H1 (cell line): ENCODE data around the gene NOC4L. TPM values are rescaled to one million over a fixed set of nuclear protein-coding genes. Genes with fewer than 3 reads are reported as not detected.

Experiments used
- CTCF ChIA-PET: fragments of 300-600 bp; sonication (Branson Sonifier 250); formaldehyde crosslinking; loops from one replicate; lab custom pipeline; 2021; ENCODE audit not compliant: partially characterized antibody; lab: Charles Lee
- POLR2A ChIA-PET: fragments of 300-600 bp; sonication (Branson Sonifier 250); formaldehyde crosslinking; loops from one replicate; lab custom pipeline; 2021; ENCODE audit warnings: inconsistent platforms; ENCODE audit not compliant: partially characterized antibody; lab: Charles Lee
- DNase-seq, 2 experiments: peaks; one replicate each; pipeline versions ENCODE4 v3.0.0 to v3.0.0-alpha.2; 2010 to 2022; ENCODE audit warnings: low spot score in 2 of 2, low read depth in 1 of 2, mixed read lengths in 1 of 2
- FAIRE-seq: peaks from 2 replicates; lab custom pipeline; 2011; peaks lifted over from hg19 to GRCh38; lab: Jason Lieb, UNC
- H2AFZ ChIP-seq: 2 replicates; pipeline ENCODE4 v1.8.1; 2012; ENCODE audit warnings: low read length, inconsistent platforms
- H2AK5ac ChIP-seq: 2 replicates; pipeline ENCODE4 v1.6.1; 2013; ENCODE audit warnings: low read depth, low read length
- H2BK120ac ChIP-seq: replicated peaks from 2 replicates; pipeline ENCODE3; 2013; ENCODE audit warnings: low read depth, low read length, inconsistent platforms
- H2BK12ac ChIP-seq: 2 replicates; pipeline ENCODE4 v1.6.1; 2013; ENCODE audit warnings: low read depth, low read length
- H2BK15ac ChIP-seq: 2 replicates; pipeline ENCODE4 v1.6.1; 2013; ENCODE audit warnings: low read length
- H2BK20ac ChIP-seq: 2 replicates; pipeline ENCODE4 v1.6.1; 2013; ENCODE audit warnings: low read length
- H2BK5ac ChIP-seq: 2 replicates; pipeline ENCODE4 v1.6.1; 2013; ENCODE audit warnings: low read depth, low read length
- H3K14ac ChIP-seq: 2 replicates; pipeline ENCODE4 v1.6.1; 2013; ENCODE audit warnings: inconsistent platforms; ENCODE audit not compliant: insufficient read length
- H3K18ac ChIP-seq: 2 replicates; pipeline ENCODE4 v1.6.1; 2013; ENCODE audit warnings: low read length; ENCODE audit errors: extremely low read depth
- H3K23ac ChIP-seq: 2 replicates; pipeline ENCODE4 v1.6.1; 2013; ENCODE audit warnings: inconsistent platforms; ENCODE audit not compliant: insufficient read length
- H3K23me2 ChIP-seq: 2 replicates; pipeline ENCODE4 v1.6.1; 2013; ENCODE audit warnings: low read depth, low read length
- H3K27ac ChIP-seq: 2 replicates; pipeline ENCODE4 v1.6.1; 2011; ENCODE audit warnings: low read depth, low read length, inconsistent platforms
- H3K27me3 ChIP-seq, 4 experiments: replicated peaks in 1 of 4; 1 replicate in 1 of 4; 2 replicates in 3 of 4; pipeline versions ENCODE4 v1.6.1 to v1.8.1; 2011 to 2013; ENCODE audit warnings: low read length in 3 of 4, mild to moderate bottlenecking in 3 of 4, inconsistent platforms in 2 of 4, mixed read lengths in 2 of 4, moderate library complexity in 1 of 4; ENCODE audit not compliant: control insufficient read depth in 3 of 4, insufficient read depth in 3 of 4; ENCODE audit errors: extremely low read depth in 1 of 4
- H3K36me3 ChIP-seq, 4 experiments: 2 replicates each; pipeline versions ENCODE4 v1.6.1 to v1.8.1; 2011 to 2013; ENCODE audit warnings: mild to moderate bottlenecking in 4 of 4, low read length in 3 of 4, moderate library complexity in 2 of 4, control low read depth in 1 of 4, inconsistent platforms in 1 of 4; ENCODE audit not compliant: insufficient read depth in 4 of 4, control insufficient read depth in 2 of 4
- H3K4ac ChIP-seq: replicated peaks from 2 replicates; pipeline ENCODE3; 2013; ENCODE audit warnings: low read length, low read depth, mixed read lengths, inconsistent platforms; ENCODE audit not compliant: insufficient read length
- H3K4me1 ChIP-seq, 4 experiments: replicated peaks in 1 of 4; 1 replicate in 1 of 4; 2 replicates in 3 of 4; pipeline versions ENCODE4 v1.6.1 to v1.8.1; 2011 to 2013; ENCODE audit warnings: low read length in 3 of 4, inconsistent platforms in 2 of 4, mixed read lengths in 1 of 4; ENCODE audit not compliant: insufficient read depth in 4 of 4, control insufficient read depth in 3 of 4
- H3K4me2 ChIP-seq, 2 experiments: 2 replicates each; pipeline versions ENCODE4 v1.6.1 to v1.8.1; 2011 to 2013; ENCODE audit warnings: low read depth in 2 of 2, low read length in 2 of 2, control low read depth in 1 of 2, inconsistent platforms in 1 of 2, mild to moderate bottlenecking in 1 of 2; ENCODE audit not compliant: insufficient read depth in 1 of 2
- H3K4me3 ChIP-seq, 4 experiments: fragments of 200-600, 300-600 bp in 1 of 4; sonication (generic), shearing (Covaris generic), sonication (Bioruptor Twin) in 1 of 4; 2 replicates each; pipeline versions ENCODE4 v1.5.1 to v1.8.1; 2011 to 2016; ENCODE audit warnings: low read length in 4 of 4, low read depth in 3 of 4, control low read depth in 2 of 4, inconsistent platforms in 2 of 4, mild to moderate bottlenecking in 2 of 4, mixed read lengths in 1 of 4, moderate library complexity in 1 of 4; ENCODE audit not compliant: insufficient read depth in 2 of 4; ENCODE audit errors: extremely low read depth in 1 of 4
- H3K56ac ChIP-seq: replicated peaks from 2 replicates; pipeline ENCODE3; 2013; ENCODE audit warnings: low read depth, mild to moderate bottlenecking, mixed read lengths, low read length, inconsistent platforms; ENCODE audit not compliant: insufficient read length
- H3K79me1 ChIP-seq: 2 replicates; pipeline ENCODE4 v1.6.1; 2013; ENCODE audit warnings: low read depth, low read length, control low read depth
- H3K79me2 ChIP-seq, 2 experiments: 2 replicates each; pipeline versions ENCODE4 v1.6.1 to v1.8.1; 2012 to 2013; ENCODE audit warnings: low read length in 2 of 2, mild to moderate bottlenecking in 2 of 2, inconsistent platforms in 1 of 2; ENCODE audit not compliant: insufficient read depth in 2 of 2, control insufficient read depth in 1 of 2
- H3K9ac ChIP-seq, 4 experiments: replicated peaks in 1 of 4; 1 replicate in 1 of 4; 2 replicates in 3 of 4; pipeline versions ENCODE4 v1.6.1 to v1.8.1; 2011 to 2013; ENCODE audit warnings: low read depth in 3 of 4, low read length in 3 of 4, control low read depth in 2 of 4, mild to moderate bottlenecking in 2 of 4, moderate library complexity in 2 of 4, inconsistent platforms in 1 of 4; ENCODE audit errors: extremely low read depth in 1 of 4
- H3K9me3 ChIP-seq, 2 experiments: 2 replicates each; pipeline versions ENCODE4 v1.6.1 to v1.8.1; 2012 to 2013; ENCODE audit warnings: mild to moderate bottlenecking in 2 of 2, moderate library complexity in 2 of 2, control low read depth in 1 of 2, inconsistent platforms in 1 of 2, low read depth in 1 of 2, low read length in 1 of 2, mixed read lengths in 1 of 2; ENCODE audit not compliant: insufficient read depth in 2 of 2
- H4K20me1 ChIP-seq, 2 experiments: replicated peaks in 1 of 2; 2 replicates each; pipeline versions ENCODE3 to v1.8.1; 2011 to 2013; ENCODE audit warnings: inconsistent platforms in 2 of 2, low read length in 2 of 2, mild to moderate bottlenecking in 1 of 2; ENCODE audit not compliant: insufficient read depth in 2 of 2, control insufficient read depth in 1 of 2
- H4K5ac ChIP-seq: 2 replicates; pipeline ENCODE4 v1.6.1; 2013; ENCODE audit warnings: low read length, low read depth, mixed read lengths, inconsistent platforms; ENCODE audit not compliant: insufficient read length
- H4K8ac ChIP-seq: 2 replicates; pipeline ENCODE4 v1.8.0; 2013; ENCODE audit warnings: mild to moderate bottlenecking, moderate library complexity, low read length, inconsistent platforms; ENCODE audit not compliant: insufficient read depth; ENCODE audit errors: extremely low read depth
- H4K91ac ChIP-seq: replicated peaks from 2 replicates; pipeline ENCODE3; 2013; ENCODE audit warnings: low read length, mixed read lengths, inconsistent platforms; ENCODE audit not compliant: insufficient read length
- GABPA ChIP-seq: IDR thresholded peaks from 2 replicates; pipeline ENCODE4 v1.6.1; 2011; ENCODE audit warnings: mild to moderate bottlenecking, low read length, moderate library complexity, borderline replicate concordance; ENCODE audit not compliant: insufficient read depth
- YY1 ChIP-seq: IDR thresholded peaks from 2 replicates; pipeline ENCODE4 v1.6.1; 2011; ENCODE audit warnings: low read depth, mild to moderate bottlenecking, low read length
- WGBS, 2 experiments: shearing (Covaris generic) in 1 of 2; methylation state at CpG; one replicate each; pipeline versions ENCODE4 v1.1.6 to v1.1.7; 2013 to 2015; ENCODE audit warnings: low lambda C conversion rate in 2 of 2, mixed read lengths in 2 of 2, inconsistent platforms in 1 of 2, low coverage in 1 of 2, missing lambda C conversion rate in 1 of 2; ENCODE audit not compliant: insufficient replicate concordance in 2 of 2, insufficient coverage in 1 of 2, insufficient read length in 1 of 2; ENCODE audit errors: extremely low coverage in 1 of 2, missing lambda C conversion rate in 1 of 2; 5-methylcytosine and 5-hydroxymethylcytosine counted together
- polyA plus RNA-seq, 7 experiments: library from polyadenylated mRNA; depleted of rRNA in 3 of 7; stranded (reverse) in 5 of 7; unstranded in 2 of 7; fragments of >200 nt in 5 of 7; fragments of 200-250 nt in 2 of 7; gene quantifications; 1 replicate in 5 of 7; 2 replicates in 1 of 7; 4 replicates in 1 of 7; pipeline versions ENCODE4 v1.2.1 to v1.2.3, GENCODE V29; 2011 to 2013; ENCODE audit warnings: missing spikeins in 2 of 7, mixed read lengths in 2 of 7
- total RNA-seq: library from RNA; stranded (reverse); fragmentation: NEBNext Ultra II Directional; extraction: Animal tissue kit (Norgen Biotek cat#: 25700); gene quantifications from 2 replicates; pipeline ENCODE4 v1.2.1, GENCODE V29; 2021

The NOC4L gene
- total and polyA plus RNA-seq, 2 of the 8 experiments (the other 6 are each of a cell fraction or from before 2014, with no cell fraction given), result 26.8 to 40.3 TPM

DNA sequence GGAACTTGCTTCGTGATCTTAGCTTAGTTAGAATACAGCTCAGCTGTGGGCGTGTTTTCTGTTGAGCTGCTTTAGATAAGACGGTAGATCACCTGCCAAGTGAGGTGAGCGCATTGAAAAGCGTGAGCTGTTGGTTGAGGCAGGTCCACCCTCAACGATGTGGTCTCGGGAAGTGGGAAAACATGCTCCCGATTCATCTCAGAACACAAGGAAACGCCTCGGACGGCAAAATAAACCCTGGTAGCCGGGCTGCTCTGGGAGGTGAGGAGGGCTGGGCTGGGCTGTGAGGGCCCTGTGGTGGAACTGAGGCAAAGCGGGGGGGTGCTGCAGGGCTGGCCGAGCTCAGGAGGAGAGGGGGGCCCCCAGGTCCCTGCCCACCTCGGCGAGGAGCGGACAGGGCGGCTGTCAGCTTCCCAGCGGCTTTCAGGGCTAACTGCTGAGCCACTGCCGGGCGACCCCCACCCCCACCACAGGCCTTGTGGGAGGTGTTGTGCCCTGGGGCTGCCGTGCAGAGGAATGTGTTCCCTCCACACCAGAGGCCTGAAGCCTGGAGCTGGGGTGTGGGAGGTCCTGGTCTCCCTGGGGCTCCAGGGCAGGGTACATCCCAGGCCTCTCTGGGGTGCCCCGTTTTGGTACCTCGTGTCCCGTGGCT lies 30.7 kb downstream of the NOC4L start:
- no peak for DNase-seq
- no peak for FAIRE-seq
- no peak overlapping the region for H2BK12ac ChIP-seq
- peaks cover 0 to 4% of the 10 kb centered on the region in 2 experiments for H4K20me1 ChIP-seq
- no peak overlapping the region for H3K23ac ChIP-seq
- no peaks in the 10 kb centered on the region for H3K23me2 ChIP-seq
- H2BK20ac ChIP-seq, result no peak overlapping the region
- H3K27ac ChIP-seq, result no peak overlapping the region
- 0 out of 7 replicates have a peak, but pooled peaks cover 0 to 2% (median 0%) of the 10 kb centered on the region in 4 experiments for H3K4me1 ChIP-seq
- H2BK120ac ChIP-seq, result no peak overlapping the region
- no peak overlapping the region for H2AK5ac ChIP-seq
- H3K14ac ChIP-seq, result no peak overlapping the region
- H3K27me3 ChIP-seq, result peaks cover 0 to 26% (median 20%) of the 10 kb centered on the region in 4 experiments; a peak in 4 of 7 replicates
- H3K36me3 ChIP-seq, result no peaks in the 10 kb centered on the region; a peak in 1 of 8 replicates
- 87% methylated on average over 19 of the region's 25 CpGs; no CpG with 5 or more reads in 1 of the 2 experiments for WGBS, 2 experiments
- H3K79me2 ChIP-seq, result no peaks in the 10 kb centered on the region
- no peak overlapping the region for H2BK15ac ChIP-seq
- no peak overlapping the region for H3K18ac ChIP-seq
- POLR2A ChIA-PET, result interaction anchor here (2.0 kb wide), 1 partner anchor 13 kb away, joined by 10 read pairs; no protein-coding TSS in a partner anchor
- no peak overlapping the region for H3K4ac ChIP-seq
- no peak overlapping the region for H3K4me3 ChIP-seq
- H3K4me2 ChIP-seq, result no peak overlapping the region
- no peaks in the 10 kb centered on the region for H3K9me3 ChIP-seq
- no peak overlapping the region for H3K9ac ChIP-seq
- H3K79me1 ChIP-seq, result no peaks in the 10 kb centered on the region
- H3K56ac ChIP-seq, result no peak overlapping the region
- no peak overlapping the region for H2BK5ac ChIP-seq
- CTCF ChIA-PET, result interaction anchor here (0.8 to 1.7 kb wide), 6 partner anchors 8 to 239 kb away, joined by 3 to 4 read pairs (median 4); no protein-coding TSS in a partner anchor
- H2AFZ ChIP-seq, result no peak overlapping the region
- no peak overlapping the region for H4K5ac ChIP-seq
- peak overlapping the region; percentile 68; the same call in 1 of the 2 replicates for H4K8ac ChIP-seq
- no peak overlapping the region for H4K91ac ChIP-seq
- TF ChIP-seq YY1 (no peak), GABPA (no peak)
